NCI-H1694 treated with DMSO at 0.1 percent for 48 hours (cell line): ENCODE measurements around the gene RTL10.

ENCODE experiments used
- DNase-seq: peaks from one replicate; lab custom pipeline; 2025; lab: John Stamatoyannopoulos, UW

The RTL10 gene

DNA sequence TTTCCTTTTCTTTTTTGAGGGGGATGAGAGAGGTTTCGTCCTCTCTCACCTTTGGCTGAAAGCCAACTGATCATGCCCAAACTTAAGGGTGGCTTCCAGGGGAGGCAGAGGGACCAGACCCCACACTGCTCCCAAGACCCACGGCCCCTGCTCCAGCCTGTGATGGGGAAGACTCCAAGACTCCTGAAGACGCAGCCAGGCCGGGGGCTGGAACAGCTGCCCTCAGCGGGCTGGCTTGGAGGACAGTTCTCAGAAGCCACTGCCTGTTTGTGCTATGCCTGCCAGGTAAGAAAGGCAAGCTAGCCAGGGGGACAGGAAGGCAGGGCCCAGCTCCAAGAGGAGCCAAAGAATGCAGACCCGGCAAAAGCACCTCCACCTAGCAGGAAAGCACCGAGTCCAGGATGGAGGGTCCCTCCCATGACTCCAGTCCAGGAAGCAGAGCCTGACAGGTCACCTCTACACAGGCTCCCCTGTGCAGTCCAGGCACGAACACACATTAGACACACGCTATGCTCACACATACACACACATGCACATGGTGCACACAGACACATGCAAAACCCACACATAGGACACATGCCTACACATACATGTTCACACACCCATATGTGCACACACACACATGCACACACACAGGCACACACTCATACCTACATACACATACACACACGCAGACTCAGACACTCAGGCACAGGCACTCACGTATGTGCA is 31.3 kb downstream of the RTL10 start:
- no peak for DNase-seq

GRCh38 chr22:19822301-19823117 is 32.2 kb downstream of the RTL10 start:
- no peak for DNase-seq

DNA sequence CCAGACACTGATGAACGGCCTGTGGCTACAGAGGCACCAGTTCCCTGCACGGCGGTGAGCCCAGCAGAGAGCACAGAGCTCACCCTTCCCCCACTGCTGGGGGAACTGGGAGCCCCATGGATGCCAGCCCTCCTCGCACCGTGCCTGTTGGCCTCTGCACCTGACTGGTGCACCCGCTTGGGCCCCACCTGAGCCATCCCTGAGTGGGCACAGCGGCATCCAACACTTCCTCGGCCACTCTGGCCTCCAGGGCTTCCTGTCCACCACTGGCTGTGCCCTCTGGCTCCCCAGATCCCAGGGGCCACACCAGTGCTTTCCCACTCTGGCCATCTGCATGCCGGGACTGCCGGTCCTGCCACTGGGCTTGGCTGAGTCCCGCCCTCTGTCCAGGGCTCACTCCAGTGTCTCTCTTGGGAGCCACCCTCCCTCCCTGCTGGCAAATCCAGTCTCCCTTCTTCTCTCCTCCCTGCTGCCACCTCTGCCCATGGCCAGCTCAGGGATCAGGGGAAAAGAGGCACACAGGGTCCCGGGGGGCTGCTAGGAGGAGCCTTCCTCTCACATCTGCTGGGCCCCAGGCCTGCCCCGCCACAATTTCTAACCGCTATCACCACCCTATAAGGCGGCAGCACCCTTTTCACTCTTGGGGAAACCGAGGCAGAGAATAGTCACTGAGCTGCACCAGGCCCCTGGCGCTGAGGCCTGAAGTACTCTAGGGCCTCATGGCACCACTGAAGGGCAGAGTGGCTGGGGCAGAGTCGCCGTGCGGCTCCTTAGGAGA is 33.0 kb downstream of the RTL10 start:
- no peak for DNase-seq

DNA sequence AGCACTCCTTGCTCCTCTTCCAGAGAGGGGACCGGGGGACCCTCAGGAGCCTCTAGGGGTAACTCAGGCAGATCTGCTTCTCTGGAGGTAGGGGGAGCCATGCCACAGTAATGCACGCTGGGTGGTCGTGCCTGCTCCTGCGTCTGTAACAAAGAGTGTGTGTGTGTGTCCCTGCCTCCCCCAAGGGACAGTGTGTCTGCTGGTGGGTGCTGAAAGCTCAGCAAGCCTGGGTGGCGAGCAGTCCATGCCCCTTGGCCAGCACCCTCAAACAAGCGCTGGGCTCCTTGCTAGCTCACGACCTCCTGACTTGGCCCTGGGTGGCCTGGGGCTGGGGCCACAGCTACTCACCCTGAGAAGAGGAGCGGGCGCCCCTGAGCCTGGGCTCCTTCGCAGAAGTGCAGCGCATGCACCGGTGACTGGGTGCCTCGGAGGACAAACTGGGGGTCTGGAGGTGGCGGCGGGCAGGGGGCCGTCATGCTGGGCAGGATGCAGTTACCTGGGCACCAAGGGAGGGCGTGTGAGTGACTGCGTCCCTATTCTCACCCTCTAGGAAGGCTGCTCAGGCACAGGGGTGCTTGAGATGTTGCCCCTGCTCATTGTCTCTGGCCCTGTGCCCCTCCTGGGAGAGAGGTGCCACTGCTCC is 33.7 kb downstream of the RTL10 start:
- DNase-seq: no peak

DNA sequence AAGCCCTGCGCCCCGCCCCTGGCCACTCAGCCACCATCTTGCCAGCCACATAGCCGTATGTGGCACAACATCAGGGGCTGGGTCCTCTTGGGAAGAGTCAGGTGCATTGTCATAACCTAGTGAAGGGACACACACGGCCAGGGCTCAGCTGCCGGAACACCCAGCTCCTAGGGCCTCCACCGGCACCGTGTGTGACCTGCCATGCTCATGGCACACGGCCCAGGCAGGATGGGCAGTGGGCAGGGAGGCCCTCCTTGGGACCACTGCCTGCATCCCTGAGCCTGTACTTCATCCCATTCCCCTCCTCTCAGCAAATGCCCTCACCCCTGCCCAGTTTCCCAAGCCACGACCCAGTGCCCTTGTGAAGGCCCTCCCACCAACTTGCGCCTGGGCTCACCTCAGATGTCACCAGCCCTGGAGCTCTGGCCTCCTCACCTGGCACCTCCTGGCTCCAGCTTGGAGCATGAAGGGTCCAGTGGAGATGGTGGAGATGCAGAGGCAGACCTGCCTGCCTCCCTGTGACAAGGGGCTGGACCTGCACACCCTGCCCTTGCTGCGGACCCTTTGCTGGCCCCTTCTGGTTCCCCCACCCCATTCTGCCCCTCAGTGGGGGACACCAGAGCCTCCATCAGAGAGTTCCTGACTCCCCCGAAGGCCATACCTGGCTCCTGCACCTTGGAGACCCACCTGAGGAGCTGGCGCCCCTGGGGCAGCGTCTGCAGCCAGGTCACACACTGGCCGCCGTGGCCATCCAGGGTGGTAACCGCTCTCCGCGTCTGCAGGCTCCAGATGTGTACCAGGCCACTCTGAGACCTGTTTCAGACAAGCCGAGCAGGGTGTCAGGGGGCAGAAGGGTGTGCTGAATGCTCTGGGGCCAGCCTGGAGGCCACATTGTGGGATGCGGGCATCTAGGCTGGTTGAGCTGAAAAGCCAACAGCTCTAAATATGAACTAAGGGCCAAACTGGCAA is 34.5 kb downstream of the RTL10 start:
- DNase-seq: no peak

GRCh38 chr22:19819208-19819910 is 35.3 kb downstream of the RTL10 start:
- no peak for DNase-seq

- no peak for DNase-seq
Observed at GRCh38 chr22:19818324-19819207, 36.1 kb downstream of the RTL10 start.

GRCh38 chr22:19816372-19817119 is 38.1 kb downstream of the RTL10 start:
- DNase-seq: no peak

DNA sequence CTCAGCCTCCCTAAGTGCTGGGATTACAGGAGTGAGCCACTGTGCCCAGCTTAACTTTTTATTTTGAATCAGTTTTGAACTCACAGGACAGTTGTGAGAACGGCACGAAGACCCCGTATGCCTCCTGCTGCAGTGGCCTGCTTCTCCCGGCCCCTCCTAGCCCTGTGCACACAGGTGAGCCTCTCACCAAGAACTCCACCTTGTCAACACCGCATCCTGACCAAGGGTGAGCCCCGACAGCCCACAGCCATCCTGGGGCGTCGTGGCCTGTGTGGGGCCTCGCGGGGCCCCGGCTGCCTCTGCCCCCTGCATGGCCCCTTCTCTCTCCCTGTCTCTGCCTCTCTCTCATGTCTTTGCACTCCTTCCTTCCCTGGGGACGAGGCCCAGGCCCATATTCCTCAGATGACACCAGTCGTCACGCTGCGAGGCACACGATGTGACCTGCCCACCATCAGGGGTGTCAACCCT is 38.8 kb downstream of the RTL10 start:
- DNase-seq: no peak

GRCh38 chr22:19815093-19815822 is 39.4 kb downstream of the RTL10 start:
- no peak for DNase-seq

GRCh38 chr22:19814428-19814827 is 40.2 kb downstream of the RTL10 start:
- no peak for DNase-seq

DNA sequence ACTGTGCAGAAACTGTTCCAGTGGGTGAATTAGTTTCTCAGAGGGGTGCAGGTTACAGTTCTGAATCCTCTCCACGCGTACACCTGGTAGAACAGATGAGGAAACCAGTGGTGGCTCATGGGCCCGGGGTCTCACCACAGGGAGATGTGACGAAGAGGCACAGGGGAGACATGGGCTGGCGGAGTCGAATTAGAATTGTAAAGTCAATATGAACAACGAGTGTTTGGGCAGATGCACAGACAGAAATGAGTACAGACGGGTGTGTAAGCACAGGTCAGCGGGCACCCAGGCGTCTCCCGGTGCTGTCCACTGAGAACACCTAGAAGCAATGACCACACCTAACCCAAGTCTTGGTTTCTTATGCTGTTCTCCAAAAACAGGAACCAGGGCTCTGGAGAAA is 41.8 kb downstream of the RTL10 start:
- DNase-seq: no peak

DNA sequence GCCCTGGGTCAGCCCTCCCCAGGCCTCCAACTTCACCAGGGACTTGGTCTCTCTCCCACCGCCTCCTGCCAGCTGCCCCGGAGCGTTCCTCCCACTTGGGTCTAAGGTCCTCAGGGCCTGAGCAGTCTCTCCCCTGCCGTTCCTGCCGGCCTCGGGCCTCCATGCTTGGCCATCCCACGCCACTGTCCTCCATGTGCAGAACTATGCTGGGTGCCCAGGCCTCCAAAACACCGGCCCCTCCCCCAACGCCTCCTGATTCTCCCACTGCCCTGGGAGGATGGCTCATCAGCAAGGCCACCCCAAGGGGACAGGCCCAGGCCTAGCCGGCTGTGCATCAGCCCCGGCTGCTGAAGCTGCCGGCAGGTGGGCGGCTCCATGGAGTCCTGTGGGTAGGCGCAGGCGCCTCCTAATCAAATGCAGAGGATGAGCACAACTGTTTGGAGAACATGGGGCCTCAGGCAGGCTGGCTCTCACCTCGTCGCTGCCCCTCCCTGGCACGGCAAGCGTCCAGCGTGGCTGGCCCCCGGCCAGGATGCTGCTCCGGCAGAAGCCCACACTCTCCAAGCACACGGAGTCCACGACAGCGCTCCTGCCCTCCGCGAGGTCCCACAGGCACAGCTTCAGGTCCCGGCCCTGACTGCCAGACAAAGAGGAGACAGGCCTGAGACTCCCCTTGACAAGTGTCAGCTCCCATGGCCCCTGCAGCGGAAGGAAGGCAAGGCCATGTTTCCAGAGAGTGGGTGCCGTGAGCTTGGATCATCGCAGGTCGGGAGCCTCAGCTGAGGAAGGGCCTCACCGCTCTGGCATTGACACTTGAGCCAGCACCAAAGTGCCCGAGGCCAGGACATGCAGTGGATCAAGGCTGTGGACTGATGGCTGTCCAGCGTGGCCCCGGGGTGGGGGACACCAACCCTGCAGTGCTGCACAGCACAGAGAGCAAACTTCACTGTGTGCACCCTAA is 42.6 kb downstream of the RTL10 start:
- DNase-seq: no peak

DNA sequence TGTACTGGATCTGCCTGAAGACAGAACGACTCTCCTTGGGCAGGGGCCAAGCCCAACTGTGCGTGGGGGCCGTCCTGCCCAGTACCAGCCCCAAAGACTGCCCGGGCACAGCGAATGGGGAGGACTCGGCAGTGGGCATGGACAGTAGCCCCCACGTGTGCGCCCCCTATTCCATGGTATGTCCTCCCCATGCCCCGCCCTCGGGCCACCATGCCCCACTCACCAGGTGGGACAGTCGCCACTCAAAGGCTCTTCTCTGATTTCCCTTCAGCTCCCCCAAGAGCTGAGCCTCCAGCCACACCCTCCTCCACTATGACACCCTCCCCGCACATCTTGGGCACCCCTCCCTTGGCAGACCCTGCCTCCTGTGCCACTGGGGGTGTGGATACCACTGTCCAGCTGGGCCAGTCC is 43.5 kb downstream of the RTL10 start:
- no peak for DNase-seq

GRCh38 chr22:19810381-19811201 is 44.1 kb downstream of the RTL10 start:
- peak; percentile 7 for DNase-seq

GRCh38 chr22:19809741-19810140 is 44.9 kb downstream of the RTL10 start:
- no peak for DNase-seq
